Panc1 (cell line): Measurements from ENCODE around the gene TTYH2.

Experiments
- POLR2AphosphoS5 ChIP-seq: IDR thresholded peaks from 2 replicates; pipeline ENCODE4 v1.6.1; 2012; ENCODE audit warnings: mild to moderate bottlenecking, low read depth, low read length, moderate library complexity
- SIN3A ChIP-seq: IDR thresholded peaks from 2 replicates; pipeline ENCODE4 v1.6.1; 2012; ENCODE audit warnings: low read depth, mild to moderate bottlenecking, low read length, moderate library complexity, borderline replicate concordance; ENCODE audit not compliant: insufficient read depth
- TF ChIP-seq, protein P1 (sequence below): fragments of 450-650 bp; IDR thresholded peaks from 2 replicates; pipeline ENCODE4 v1.5.1; 2017; ENCODE audit warnings: mild to moderate bottlenecking

DNA sequence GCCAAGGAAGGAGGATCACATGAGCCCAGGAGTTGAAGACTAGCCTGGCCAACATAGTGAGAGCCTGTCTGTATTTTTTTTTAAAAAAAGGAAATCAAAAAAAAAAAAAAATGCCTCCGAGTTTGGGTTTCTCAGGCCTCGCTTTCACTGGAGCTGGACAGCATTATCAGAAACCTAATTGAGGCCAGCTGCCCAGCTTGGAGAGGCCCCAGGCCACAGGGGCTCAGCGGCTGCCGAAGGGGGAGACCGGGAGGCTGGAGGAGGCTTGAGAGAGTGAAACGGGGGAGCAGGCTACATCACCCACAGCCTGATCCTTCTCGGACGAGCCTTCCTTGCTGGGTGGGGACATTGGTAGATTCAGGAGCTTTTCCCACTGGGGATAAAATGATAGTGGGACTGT is 5.1 kb downstream of the TTYH2 start:
- TF ChIP-seq, protein P1, sequence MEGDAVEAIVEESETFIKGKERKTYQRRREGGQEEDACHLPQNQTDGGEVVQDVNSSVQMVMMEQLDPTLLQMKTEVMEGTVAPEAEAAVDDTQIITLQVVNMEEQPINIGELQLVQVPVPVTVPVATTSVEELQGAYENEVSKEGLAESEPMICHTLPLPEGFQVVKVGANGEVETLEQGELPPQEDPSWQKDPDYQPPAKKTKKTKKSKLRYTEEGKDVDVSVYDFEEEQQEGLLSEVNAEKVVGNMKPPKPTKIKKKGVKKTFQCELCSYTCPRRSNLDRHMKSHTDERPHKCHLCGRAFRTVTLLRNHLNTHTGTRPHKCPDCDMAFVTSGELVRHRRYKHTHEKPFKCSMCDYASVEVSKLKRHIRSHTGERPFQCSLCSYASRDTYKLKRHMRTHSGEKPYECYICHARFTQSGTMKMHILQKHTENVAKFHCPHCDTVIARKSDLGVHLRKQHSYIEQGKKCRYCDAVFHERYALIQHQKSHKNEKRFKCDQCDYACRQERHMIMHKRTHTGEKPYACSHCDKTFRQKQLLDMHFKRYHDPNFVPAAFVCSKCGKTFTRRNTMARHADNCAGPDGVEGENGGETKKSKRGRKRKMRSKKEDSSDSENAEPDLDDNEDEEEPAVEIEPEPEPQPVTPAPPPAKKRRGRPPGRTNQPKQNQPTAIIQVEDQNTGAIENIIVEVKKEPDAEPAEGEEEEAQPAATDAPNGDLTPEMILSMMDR: no peak
- TF ChIP-seq SIN3A (no peak), POLR2AphosphoS5 (no peak)
